Measurements from ENCODE around the gene BRIP1. TPM values are rescaled to one million over a fixed set of nuclear protein-coding genes. Genes with fewer than 3 reads are reported as not detected.

BRIP1 gene
- total RNA-seq, 2 experiments from 2014 or later = 13.2 to 14.5 TPM

- intact Hi-C loops (cut with micrococcal nuclease) = loop anchor here (5.0 kb wide), 2 partner anchors 197 to 422 kb away; no protein-coding TSS in a partner anchor
- no peak for TF ChIP-seq CTCF (IDR thresholded peaks at IDR 0.05)
- DNase-seq (no peak), ATAC-seq (no peak)
- Mint-ChIP-seq H3K4me1 (ENCODE audit: low read depth) (no peaks in the 10 kb centered on the region), H3K27me3 (no peaks in the 10 kb centered on the region), H3K9me3 (no peaks in the 10 kb centered on the region), H3K27ac (no peak overlapping the region), H3K36me3 (ENCODE audit: low read depth) (no peaks in the 10 kb centered on the region), H3K4me3 (no peak overlapping the region)
- CTCF ChIA-PET = interaction anchor here (0.8 to 0.9 kb wide), 3 partner anchors 10 to 198 kb away, joined by 3 to 4 read pairs (median 3); no protein-coding TSS in a partner anchor
- POLR2A ChIA-PET = no interaction called here
These were observed 28.7 kb downstream of the BRIP1 start for GRCh38 chr17:61834610-61835009.

GRCh38 chr17:61833536-61834193 lies 29.7 kb downstream of the BRIP1 start:
- H3K4me1 Mint-ChIP-seq (ENCODE audit: low read depth) = no peaks in the 10 kb centered on the region
- POLR2A ChIA-PET = interaction anchor here (0.7 kb wide), 1 partner anchor 222 kb away, joined by 4 read pairs; no protein-coding TSS in a partner anchor
- ATAC-seq (no peak), DNase-seq (no peak)
- no peak overlapping the region for H3K4me3 Mint-ChIP-seq
- H3K27ac Mint-ChIP-seq = no peak overlapping the region
- no peak for TF ChIP-seq CTCF (IDR thresholded peaks at IDR 0.05)
- peaks cover 1% of the 10 kb centered on the region for H3K36me3 Mint-ChIP-seq (ENCODE audit: low read depth)
- no peaks in the 10 kb centered on the region for H3K27me3 Mint-ChIP-seq
- H3K9me3 Mint-ChIP-seq = no peaks in the 10 kb centered on the region
- CTCF ChIA-PET = interaction anchor here (0.6 to 0.9 kb wide), 4 partner anchors 11 to 198 kb away, joined by 3 to 4 read pairs (median 3); no protein-coding TSS in a partner anchor
- intact Hi-C loops (cut with micrococcal nuclease) = no loop called here

GRCh38 chr17:61832463-61832862 lies 30.9 kb downstream of the BRIP1 start:
- POLR2A ChIA-PET = no interaction called here
- H3K4me1 Mint-ChIP-seq (ENCODE audit: low read depth) = no peaks in the 10 kb centered on the region
- H3K27ac Mint-ChIP-seq = no peak overlapping the region
- peaks cover 8% of the 10 kb centered on the region for H3K36me3 Mint-ChIP-seq (ENCODE audit: low read depth)
- CTCF ChIA-PET = no interaction called here
- ATAC-seq (no peak), DNase-seq (no peak)
- no peak overlapping the region for H3K4me3 Mint-ChIP-seq
- no peak for TF ChIP-seq CTCF (IDR thresholded peaks at IDR 0.05)
- peaks cover 3% of the 10 kb centered on the region for H3K9me3 Mint-ChIP-seq
- no peaks in the 10 kb centered on the region for H3K27me3 Mint-ChIP-seq
- intact Hi-C loops (cut with micrococcal nuclease) = no loop called here

GRCh38 chr17:61831099-61831498 lies 32.2 kb downstream of the BRIP1 start:
- no peak overlapping the region for H3K4me3 Mint-ChIP-seq
- ChIA-PET POLR2A (no interaction called here), CTCF (no interaction called here)
- ATAC-seq = no peak
- TF ChIP-seq CTCF (IDR thresholded peaks at IDR 0.05) = no peak
- peaks cover 3% of the 10 kb centered on the region for H3K9me3 Mint-ChIP-seq
- no peaks in the 10 kb centered on the region for H3K4me1 Mint-ChIP-seq (ENCODE audit: low read depth)
- no peaks in the 10 kb centered on the region for H3K27me3 Mint-ChIP-seq
- H3K27ac Mint-ChIP-seq = no peak overlapping the region
- DNase-seq = no peak
- intact Hi-C loops (cut with micrococcal nuclease) = no loop called here
- peaks cover 17% of the 10 kb centered on the region for H3K36me3 Mint-ChIP-seq (ENCODE audit: low read depth)

- no peak overlapping the region for H3K4me3 Mint-ChIP-seq
- H3K27me3 Mint-ChIP-seq = no peaks in the 10 kb centered on the region
- CTCF ChIA-PET = no interaction called here
- intact Hi-C loops (cut with micrococcal nuclease) = no loop called here
- H3K36me3 Mint-ChIP-seq (ENCODE audit: low read depth) = peaks cover 25% of the 10 kb centered on the region
- no peak for TF ChIP-seq CTCF (IDR thresholded peaks at IDR 0.05)
- H3K4me1 Mint-ChIP-seq (ENCODE audit: low read depth) = no peaks in the 10 kb centered on the region
- no peak for ATAC-seq
- H3K27ac Mint-ChIP-seq = no peak overlapping the region
- H3K9me3 Mint-ChIP-seq = peaks cover 3% of the 10 kb centered on the region
- POLR2A ChIA-PET = interaction anchor here (0.6 kb wide), 1 partner anchor 92 kb away, joined by 3 read pairs; no protein-coding TSS in a partner anchor
- DNase-seq = no peak
These were observed 34.6 kb downstream of the BRIP1 start for GRCh38 chr17:61828694-61829093.

Measured in activated CD8-positive, alpha-beta T cell treated with anti-CD3 and anti-CD28 coated beads for 36 hours (primary cell).